Endothelial cell (in vitro differentiated cells): ENCODE data around the gene DCPS. TPM values are rescaled to one million over a fixed set of nuclear protein-coding genes. Genes with fewer than 3 reads are reported as not detected.
"Not testable (repeated sequence)": the region's sequence is repeated elsewhere in the genome, so short reads cannot be mapped to it uniquely, and the experiment has no call there.

Experiments
- DNase-seq: peaks from one replicate; pipeline ENCODE4 v3.0.0; 2021; ENCODE audit warnings: low spot score
- H3K27ac Mint-ChIP-seq: one replicate; pipeline ENCODE4 v1.8.0; 2021; ENCODE audit warnings: mixed read lengths, inconsistent platforms; ENCODE audit not compliant: unreplicated experiment
- H3K27me3 Mint-ChIP-seq: one replicate; pipeline ENCODE4 v1.8.0; 2021; ENCODE audit warnings: mild to moderate bottlenecking, moderate library complexity, mixed read lengths, inconsistent platforms; ENCODE audit not compliant: unreplicated experiment
- H3K36me3 Mint-ChIP-seq: one replicate; pipeline ENCODE4 v1.8.0; 2021; ENCODE audit warnings: mild to moderate bottlenecking, low read depth, mixed read lengths, inconsistent platforms; ENCODE audit not compliant: unreplicated experiment
- H3K4me1 Mint-ChIP-seq: one replicate; pipeline ENCODE4 v1.8.0; 2021; ENCODE audit warnings: mild to moderate bottlenecking, mixed read lengths, inconsistent platforms; ENCODE audit not compliant: unreplicated experiment
- H3K4me3 Mint-ChIP-seq: one replicate; pipeline ENCODE4 v1.8.0; 2021; ENCODE audit warnings: mild to moderate bottlenecking, mixed read lengths, inconsistent platforms; ENCODE audit not compliant: unreplicated experiment
- H3K9me3 Mint-ChIP-seq: one replicate; pipeline ENCODE4 v1.8.0; 2021; ENCODE audit warnings: mixed read lengths, inconsistent platforms; ENCODE audit not compliant: unreplicated experiment
- total RNA-seq: library from RNA; stranded (reverse); fragmentation: NEBNext Ultra II Directional; extraction: Animal tissue kit (Norgen Biotek cat#: 25700); gene quantifications from one replicate; pipeline ENCODE4 v1.2.1, GENCODE V29; 2021; ENCODE audit not compliant: unreplicated experiment
- TF ChIP-seq, protein P1 (sequence below): fragments of 200-600 bp; sonication (generic); IDR thresholded peaks from one replicate; pipeline ENCODE4 v1.5.0; 2021; ENCODE audit warnings: antibody characterized with exemption; ENCODE audit not compliant: unreplicated experiment

The DCPS gene
- total RNA-seq, 1 donor from 2014 or later = 11.3 TPM

DNA sequence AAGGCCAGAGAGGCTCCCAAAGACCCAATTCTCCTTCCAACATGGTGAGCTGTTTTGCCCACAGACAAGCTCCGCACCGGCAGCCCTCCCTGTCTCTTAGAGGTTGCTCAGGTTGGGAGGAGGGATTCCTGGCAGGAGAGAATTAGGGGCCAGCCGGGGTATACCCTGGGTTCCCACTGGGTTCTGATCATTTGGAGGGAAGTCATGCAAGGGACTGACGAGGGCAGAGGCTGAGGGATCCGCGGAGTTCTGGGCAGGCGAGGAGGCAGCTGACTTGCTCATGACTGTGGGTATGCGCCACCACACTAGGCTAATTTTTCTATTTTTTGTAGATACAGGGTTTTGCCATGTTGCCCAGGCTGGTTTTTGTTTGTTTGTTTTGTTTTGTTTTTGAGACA, 56.2 kb downstream of the DCPS start:
- H3K4me3 Mint-ChIP-seq = peak overlapping the region; percentile 25
- DNase-seq = no peak
- H3K27me3 Mint-ChIP-seq = peaks cover 2% of the 10 kb centered on the region
- peaks cover 17% of the 10 kb centered on the region for H3K4me1 Mint-ChIP-seq
- H3K9me3 Mint-ChIP-seq = no peaks in the 10 kb centered on the region
- H3K27ac Mint-ChIP-seq = no peak overlapping the region
- H3K36me3 Mint-ChIP-seq = no peaks in the 10 kb centered on the region
- TF ChIP-seq, protein P1, sequence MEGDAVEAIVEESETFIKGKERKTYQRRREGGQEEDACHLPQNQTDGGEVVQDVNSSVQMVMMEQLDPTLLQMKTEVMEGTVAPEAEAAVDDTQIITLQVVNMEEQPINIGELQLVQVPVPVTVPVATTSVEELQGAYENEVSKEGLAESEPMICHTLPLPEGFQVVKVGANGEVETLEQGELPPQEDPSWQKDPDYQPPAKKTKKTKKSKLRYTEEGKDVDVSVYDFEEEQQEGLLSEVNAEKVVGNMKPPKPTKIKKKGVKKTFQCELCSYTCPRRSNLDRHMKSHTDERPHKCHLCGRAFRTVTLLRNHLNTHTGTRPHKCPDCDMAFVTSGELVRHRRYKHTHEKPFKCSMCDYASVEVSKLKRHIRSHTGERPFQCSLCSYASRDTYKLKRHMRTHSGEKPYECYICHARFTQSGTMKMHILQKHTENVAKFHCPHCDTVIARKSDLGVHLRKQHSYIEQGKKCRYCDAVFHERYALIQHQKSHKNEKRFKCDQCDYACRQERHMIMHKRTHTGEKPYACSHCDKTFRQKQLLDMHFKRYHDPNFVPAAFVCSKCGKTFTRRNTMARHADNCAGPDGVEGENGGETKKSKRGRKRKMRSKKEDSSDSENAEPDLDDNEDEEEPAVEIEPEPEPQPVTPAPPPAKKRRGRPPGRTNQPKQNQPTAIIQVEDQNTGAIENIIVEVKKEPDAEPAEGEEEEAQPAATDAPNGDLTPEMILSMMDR = no peak

DNA sequence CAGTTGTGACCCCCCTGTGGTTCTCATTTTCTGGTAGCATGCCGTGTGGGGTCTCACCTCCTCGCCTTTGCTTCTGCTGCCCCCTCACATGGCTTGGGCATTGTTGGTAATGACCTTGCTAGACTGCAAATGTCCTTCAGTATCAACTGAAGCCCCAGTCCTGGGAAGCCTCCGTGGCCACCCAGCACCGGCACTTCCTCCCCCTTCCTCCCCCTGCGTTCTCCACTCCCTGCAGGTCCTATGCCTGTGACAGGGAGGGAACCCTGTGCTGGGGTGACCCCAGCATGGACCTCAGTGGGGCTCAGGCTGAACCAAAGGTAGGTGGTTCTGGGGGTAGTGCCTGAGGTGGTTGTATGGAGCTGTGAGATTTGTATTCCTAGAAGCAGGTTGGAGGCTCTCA, 57.5 kb downstream of the DCPS start:
- H3K27ac Mint-ChIP-seq = no peak overlapping the region
- no peak for DNase-seq
- H3K4me1 Mint-ChIP-seq = peaks cover 19% of the 10 kb centered on the region
- TF ChIP-seq, protein P1 = no peak
- no peaks in the 10 kb centered on the region for H3K36me3 Mint-ChIP-seq
- H3K4me3 Mint-ChIP-seq = no peak overlapping the region
- no peaks in the 10 kb centered on the region for H3K9me3 Mint-ChIP-seq
- H3K27me3 Mint-ChIP-seq = peaks cover 2% of the 10 kb centered on the region

DNA sequence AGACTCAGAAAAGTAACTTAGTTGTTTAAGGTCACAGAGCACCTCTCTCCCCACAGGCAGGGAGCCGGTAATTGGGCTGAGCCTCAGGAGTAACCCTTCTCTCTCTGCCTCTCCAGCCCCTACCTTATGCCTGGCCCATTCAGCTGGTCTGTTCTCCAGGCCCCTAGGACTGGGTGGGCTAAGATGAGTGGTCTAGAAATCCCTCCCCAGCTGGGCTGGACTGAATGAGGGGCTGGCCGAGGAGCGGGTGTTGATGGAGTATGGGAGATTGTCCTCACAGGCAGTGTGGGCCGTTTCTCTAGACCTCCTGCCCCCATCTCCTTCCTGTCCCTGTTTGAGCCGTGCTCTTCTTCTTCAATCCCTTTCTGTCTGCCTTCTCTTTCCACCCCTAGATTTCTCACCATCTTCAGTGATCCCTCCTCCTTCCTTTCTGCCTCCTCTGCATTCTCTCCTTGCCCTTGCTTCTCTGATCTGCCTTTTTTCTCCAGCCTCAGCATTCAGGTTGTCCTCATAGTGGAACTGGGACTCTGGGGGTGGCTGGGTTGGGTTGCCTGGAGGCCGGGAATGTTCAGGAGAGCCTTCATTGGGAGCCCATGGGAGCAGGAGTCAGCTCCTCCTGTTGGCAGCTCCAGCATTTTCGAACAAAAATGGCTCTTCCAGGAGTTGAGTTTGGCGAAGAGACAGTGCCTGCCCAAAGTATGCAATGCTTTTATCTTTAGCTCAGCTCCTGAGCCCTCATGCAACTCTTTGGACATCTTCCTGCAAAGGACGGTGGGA, 59.2 kb downstream of the DCPS start:
- TF ChIP-seq, protein P1 = no peak
- no peak for DNase-seq
- Mint-ChIP-seq H3K9me3 (no peaks in the 10 kb centered on the region), H3K27me3 (no peaks in the 10 kb centered on the region), H3K36me3 (no peaks in the 10 kb centered on the region), H3K4me3 (no peak overlapping the region), H3K27ac (no peak overlapping the region), H3K4me1 (peaks cover 15% of the 10 kb centered on the region)

DNA sequence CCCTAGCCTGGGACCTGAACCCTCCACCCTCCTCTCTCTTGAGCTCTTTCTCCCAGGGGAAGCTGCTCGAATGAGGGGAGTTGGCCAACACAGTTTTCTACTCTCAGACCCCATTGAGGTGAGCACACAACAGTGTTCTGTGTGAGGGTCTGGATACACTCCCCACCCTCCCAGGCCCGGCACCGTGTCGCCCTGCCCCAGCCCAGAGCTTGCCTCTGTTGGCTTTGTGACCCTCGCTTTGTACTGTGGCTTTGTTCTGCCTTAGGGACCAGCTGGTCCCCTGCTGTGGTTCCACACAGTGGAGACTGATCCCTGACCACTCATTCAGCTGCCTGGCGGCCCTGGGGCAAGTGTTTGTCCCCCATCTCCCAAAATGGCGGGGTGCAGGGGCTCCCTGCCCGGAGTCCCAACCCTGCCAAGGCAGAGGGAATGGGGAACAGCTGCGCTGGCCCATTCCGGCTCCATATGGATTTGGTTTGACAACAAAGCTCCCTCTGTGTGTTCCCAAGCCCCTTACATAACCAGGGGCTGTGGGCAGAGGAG, 59.9 kb downstream of the DCPS start:
- no peaks in the 10 kb centered on the region for H3K36me3 Mint-ChIP-seq
- no peak for DNase-seq
- TF ChIP-seq, protein P1 = no peak
- H3K27ac Mint-ChIP-seq = no peak overlapping the region
- no peaks in the 10 kb centered on the region for H3K9me3 Mint-ChIP-seq
- H3K4me3 Mint-ChIP-seq = no peak overlapping the region
- H3K4me1 Mint-ChIP-seq = peaks cover 18% of the 10 kb centered on the region
- no peaks in the 10 kb centered on the region for H3K27me3 Mint-ChIP-seq

DNA sequence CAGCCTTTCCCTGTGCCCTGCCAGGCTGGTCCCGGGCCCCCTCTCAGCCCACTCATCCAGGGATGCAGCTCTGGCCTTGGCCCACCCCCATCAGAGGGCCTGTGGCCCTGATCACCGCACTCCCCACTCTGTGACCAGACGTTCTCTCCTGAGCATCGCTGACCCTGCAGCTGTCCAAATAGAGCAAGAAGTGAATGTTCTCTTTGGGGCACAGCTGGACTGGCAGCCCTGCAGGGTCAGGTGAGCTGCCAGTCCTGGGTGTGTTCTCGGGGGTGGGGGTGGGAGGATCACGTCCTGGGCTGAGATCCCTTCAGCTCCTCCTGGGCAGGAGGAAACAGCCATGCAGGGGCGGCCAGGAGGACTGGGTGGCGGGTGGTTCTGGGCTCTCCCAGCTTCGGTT, 60.9 kb downstream of the DCPS start:
- not testable (repeated sequence) for H3K4me3 Mint-ChIP-seq, DNase-seq, H3K27ac Mint-ChIP-seq, H3K36me3 Mint-ChIP-seq, H3K27me3 Mint-ChIP-seq, H3K9me3 Mint-ChIP-seq
- peaks cover 16% of the 10 kb centered on the region for H3K4me1 Mint-ChIP-seq

DNA sequence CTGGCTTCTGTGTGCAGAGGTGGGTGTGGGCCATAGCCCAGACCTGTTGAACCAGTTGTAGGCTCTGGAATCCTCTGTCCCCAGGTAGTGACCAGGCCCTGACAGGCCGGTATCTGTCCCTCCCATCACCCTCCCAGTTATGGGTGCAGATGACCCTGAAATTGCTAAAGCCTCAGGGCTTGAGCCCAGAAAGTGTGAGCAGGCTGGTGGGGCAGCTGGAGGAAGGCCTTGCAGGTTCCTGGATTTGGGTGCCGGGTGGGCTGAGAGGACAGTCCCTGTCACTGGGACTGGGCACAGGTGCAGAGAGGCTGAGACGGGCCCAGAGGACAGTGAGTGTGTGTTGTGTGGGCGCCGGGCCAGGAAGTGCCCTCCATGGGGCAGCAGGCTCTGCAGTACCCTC, 61.6 kb downstream of the DCPS start:
- not testable (repeated sequence) for DNase-seq, H3K27ac Mint-ChIP-seq, H3K9me3 Mint-ChIP-seq, H3K27me3 Mint-ChIP-seq, H3K36me3 Mint-ChIP-seq, H3K4me3 Mint-ChIP-seq
- H3K4me1 Mint-ChIP-seq = peaks cover 16% of the 10 kb centered on the region
